DND-41 (cell line): ENCODE data around the gene ST6GAL2.

Experiments
- EZH2 ChIP-seq: IDR thresholded peaks from 3 replicates; pipeline ENCODE4 v1.6.1; 2012; ENCODE audit warnings: borderline replicate concordance, low read depth, mild to moderate bottlenecking, moderate library complexity, low read length, inconsistent platforms; ENCODE audit not compliant: severe bottlenecking
- TF ChIP-seq, protein P1 (sequence below): IDR thresholded peaks from 2 replicates; pipeline ENCODE4 v1.5.1; 2012; ENCODE audit warnings: borderline replicate concordance, low read length, moderate library complexity, mild to moderate bottlenecking; ENCODE audit not compliant: poor library complexity, severe bottlenecking; ENCODE audit errors: extremely low read depth

DNA sequence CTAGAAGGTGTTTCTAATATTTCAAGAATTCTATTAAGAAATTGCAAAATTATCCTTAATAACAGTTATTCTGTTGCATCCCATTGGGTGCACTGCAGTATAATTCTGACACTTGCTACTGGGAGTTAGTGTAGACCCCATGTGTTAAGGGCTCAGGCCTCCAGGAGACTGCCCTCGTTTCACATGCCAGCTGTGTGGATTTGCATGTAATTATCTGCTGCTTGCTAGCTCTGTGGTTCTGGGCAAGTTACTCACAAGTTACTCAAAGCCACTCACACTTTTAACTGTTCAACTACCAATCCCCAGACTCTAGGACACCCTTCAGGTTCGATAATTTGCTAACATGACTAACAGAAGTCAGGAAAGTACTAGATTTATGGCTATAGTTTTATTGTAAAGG is 38.6 kb downstream of the ST6GAL2 start:
- TF ChIP-seq EZH2: no peak
- TF ChIP-seq, protein P1, sequence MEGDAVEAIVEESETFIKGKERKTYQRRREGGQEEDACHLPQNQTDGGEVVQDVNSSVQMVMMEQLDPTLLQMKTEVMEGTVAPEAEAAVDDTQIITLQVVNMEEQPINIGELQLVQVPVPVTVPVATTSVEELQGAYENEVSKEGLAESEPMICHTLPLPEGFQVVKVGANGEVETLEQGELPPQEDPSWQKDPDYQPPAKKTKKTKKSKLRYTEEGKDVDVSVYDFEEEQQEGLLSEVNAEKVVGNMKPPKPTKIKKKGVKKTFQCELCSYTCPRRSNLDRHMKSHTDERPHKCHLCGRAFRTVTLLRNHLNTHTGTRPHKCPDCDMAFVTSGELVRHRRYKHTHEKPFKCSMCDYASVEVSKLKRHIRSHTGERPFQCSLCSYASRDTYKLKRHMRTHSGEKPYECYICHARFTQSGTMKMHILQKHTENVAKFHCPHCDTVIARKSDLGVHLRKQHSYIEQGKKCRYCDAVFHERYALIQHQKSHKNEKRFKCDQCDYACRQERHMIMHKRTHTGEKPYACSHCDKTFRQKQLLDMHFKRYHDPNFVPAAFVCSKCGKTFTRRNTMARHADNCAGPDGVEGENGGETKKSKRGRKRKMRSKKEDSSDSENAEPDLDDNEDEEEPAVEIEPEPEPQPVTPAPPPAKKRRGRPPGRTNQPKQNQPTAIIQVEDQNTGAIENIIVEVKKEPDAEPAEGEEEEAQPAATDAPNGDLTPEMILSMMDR: no peak
